A549 treated with AZD9567 at 1 μM for 4 hours (cell line): ENCODE measurements around the gene KRTAP9-3. TPM values are rescaled to one million over a fixed set of nuclear protein-coding genes. Genes with fewer than 3 reads are reported as not detected.

Experiments
- total RNA-seq: library from RNA; stranded (reverse); fragments of 200-300 nt; extraction: Qiagen RNA extraction; gene quantifications from 5 replicates; pipeline ENCODE4 v1.2.3, GENCODE V29; 2022; ENCODE audit not compliant: insufficient read depth

The KRTAP9-3 gene, protein sequence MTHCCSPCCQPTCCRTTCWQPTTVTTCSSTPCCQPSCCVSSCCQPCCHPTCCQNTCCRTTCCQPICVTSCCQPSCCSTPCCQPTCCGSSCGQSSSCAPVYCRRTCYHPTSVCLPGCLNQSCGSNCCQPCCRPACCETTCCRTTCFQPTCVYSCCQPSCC
- total RNA-seq, result not detected in 5 replicates

DNA sequence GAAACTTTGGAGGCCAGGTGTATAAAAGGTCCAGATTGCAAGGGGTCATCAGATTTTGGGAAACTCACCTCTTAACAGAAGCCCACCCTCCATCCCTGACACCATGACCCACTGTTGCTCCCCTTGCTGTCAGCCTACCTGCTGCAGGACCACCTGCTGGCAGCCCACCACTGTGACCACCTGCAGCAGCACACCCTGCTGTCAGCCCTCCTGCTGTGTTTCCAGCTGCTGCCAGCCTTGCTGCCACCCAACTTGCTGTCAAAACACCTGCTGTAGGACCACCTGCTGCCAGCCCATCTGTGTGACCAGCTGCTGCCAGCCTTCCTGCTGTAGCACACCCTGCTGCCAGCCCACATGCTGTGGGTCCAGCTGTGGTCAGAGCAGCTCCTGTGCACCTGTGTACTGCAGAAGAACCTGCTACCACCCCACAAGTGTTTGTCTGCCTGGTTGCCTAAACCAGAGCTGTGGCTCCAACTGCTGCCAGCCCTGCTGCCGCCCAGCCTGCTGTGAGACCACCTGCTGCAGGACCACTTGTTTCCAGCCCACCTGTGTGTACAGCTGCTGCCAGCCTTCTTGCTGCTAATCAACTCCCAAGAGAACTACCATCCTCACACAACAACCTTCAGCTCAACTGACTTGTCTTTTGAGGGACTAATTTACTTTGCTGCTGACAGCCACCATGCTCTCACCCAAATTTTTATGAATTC is at the start of gene KRTAP9-3:
KRTAP9-3 (plus strand) TSS at position 51 of the 707 bp plus-strand sequence; CDS start at position 104, 53 bp downstream.

DNA sequence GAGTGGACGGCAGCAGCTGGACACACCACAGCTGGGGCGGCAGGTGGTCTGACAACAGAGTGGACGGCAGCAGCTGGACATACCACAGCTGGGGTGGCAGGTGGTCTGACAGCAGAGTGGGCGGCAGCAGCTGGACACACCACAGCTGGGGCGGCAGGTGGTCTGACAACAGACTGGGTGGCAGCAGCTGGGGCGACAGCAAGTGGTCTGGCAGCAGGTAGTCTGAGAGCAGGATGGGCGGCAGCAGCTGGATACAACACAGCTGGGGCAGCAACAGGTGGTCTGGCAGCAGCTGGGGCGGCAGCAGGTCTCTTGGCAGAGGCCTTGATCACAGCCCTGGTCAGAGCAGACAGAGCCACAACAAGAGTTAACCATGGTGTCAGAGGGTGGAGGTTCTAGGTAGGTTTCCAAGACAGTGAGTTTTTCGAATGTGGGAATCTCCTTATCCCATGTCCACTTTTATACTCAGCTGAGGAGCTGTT is 47.7 kb upstream of the KRTAP9-3 start, which contains the start of gene KRTAP4-1:
KRTAP4-1 (minus strand) TSS at position 432 of the 482 bp plus-strand sequence; CDS start at position 375, 57 bp downstream.

DNA sequence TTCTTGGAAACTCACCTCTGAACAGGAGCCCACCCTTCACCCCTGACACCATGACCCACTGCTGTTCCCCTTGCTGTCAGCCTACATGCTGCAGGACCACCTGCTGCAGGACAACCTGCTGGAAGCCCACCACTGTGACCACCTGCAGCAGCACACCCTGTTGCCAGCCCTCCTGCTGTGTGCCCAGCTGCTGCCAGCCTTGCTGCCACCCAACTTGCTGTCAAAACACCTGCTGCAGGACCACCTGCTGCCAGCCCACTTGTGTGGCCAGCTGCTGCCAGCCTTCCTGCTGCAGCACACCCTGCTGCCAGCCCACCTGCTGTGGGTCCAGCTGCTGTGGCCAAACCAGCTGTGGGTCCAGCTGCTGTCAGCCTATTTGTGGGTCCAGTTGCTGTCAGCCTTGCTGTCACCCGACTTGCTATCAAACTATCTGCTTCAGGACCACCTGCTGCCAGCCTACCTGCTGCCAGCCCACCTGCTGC is 42.4 kb upstream of the KRTAP9-3 start, which contains the start of gene KRTAP9-1:
KRTAP9-1 (plus strand) TSS at position 51 of the 482 bp plus-strand sequence; CDS start at position 51, 0 bp downstream.

DNA sequence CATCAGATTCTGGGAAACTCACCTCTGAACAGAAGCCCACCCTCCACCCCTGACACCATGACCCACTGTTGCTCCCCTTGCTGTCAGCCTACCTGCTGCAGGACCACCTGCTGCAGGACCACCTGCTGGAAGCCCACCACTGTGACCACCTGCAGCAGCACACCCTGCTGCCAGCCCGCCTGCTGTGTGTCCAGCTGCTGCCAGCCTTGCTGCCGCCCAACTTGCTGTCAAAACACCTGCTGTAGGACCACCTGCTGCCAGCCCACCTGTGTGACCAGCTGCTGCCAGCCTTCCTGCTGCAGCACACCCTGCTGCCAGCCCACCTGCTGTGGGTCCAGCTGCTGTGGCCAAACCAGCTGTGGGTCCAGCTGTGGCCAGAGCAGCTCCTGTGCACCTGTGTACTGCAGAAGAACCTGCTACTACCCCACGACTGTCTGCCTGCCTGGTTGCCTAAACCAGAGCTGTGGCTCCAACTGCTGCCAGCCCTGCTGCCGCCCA is 5.6 kb upstream of the KRTAP9-3 start, which contains the start of gene KRTAP9-2:
KRTAP9-2 (plus strand) TSS at position 51 of the 498 bp plus-strand sequence; CDS start at position 58, 7 bp downstream.

DNA sequence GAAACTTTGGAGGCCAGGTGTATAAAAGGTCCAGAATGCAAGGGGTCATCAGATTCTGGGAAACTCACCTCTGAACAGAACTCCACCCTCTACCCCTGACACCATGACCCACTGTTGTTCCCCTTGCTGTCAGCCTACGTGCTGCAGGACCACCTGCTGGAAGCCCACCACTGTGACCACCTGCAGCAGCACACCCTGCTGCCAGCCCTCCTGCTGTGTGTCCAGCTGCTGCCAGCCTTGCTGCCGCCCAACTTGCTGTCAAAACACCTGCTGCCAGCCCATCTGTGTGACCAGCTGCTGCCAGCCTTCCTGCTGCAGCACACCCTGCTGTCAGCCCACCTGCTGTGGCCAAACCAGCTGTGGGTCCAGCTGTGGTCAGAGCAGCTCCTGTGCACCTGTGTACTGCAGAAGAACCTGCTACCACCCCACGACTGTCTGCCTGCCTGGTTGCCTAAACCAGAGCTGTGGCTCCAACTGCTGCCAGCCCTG is 5.7 kb downstream of the KRTAP9-3 start, which contains the start of gene KRTAP9-8:
KRTAP9-8 (plus strand) TSS at position 51 of the 489 bp plus-strand sequence; CDS start at position 104, 53 bp downstream.

DNA sequence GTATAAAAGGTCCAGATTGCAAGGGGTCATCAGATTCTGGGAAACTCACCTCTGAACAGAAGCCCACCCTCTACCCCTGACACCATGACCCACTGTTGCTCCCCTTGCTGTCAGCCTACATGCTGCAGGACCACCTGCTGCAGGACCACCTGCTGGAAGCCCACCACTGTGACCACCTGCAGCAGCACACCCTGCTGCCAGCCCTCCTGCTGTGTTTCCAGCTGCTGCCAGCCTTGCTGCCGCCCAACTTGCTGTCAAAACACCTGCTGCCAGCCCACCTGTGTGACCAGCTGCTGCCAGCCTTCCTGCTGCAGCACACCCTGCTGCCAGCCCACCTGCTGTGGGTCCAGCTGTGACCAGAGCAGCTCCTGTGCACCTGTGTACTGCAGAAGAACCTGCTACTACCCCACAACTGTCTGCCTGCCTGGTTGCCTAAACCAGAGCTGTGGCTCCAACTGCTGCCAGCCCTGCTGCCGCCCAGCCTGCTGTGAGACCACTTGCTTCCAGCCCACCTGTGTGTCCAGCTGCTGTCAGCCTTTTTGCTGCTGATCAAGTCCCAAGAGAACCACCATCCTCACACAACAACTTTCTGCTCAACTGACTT is 17.5 kb downstream of the KRTAP9-3 start, which contains the start of gene KRTAP9-4:
KRTAP9-4 (plus strand) TSS at position 51 of the 604 bp plus-strand sequence; CDS start at position 85, 34 bp downstream.

DNA sequence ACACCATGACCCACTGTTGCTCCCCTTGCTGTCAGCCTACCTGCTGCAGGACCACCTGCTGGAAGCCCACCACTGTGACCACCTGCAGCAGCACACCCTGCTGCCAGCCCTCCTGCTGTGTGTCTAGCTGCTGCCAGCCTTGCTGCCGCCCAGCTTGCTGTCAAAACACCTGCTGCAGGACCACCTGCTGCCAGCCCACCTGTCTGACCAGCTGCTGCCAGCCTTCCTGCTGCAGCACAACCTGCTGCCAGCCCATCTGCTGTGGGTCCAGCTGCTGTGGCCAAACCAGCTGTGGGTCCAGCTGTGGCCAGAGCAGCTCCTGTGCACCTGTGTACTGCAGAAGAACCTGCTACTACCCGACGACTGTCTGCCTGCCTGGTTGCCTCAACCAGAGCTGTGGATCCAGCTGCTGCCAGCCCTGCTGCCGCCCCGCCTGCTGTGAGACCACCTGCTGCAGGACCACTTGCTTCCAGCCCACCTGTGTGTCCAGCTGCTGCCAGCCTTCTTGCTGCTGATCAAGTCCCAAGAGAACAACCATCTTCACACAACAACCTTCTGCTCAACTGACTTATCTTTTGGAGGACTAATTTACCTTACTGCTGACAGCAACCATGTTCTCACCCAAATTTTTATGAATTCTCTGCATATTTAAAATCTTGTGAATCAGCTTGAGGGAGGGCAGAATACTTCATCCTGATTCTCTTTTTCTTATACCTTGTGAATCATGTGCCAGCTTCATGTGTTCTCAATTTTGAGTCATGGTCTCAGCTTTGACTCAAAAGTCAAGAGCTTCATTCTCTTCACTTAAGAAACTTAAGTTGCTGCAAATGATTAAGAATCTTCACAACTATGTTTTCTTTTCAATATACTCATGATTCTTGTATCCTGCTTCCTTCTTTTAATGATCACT is 23.4 kb downstream of the KRTAP9-3 start, which contains the start of gene KRTAP9-9:
KRTAP9-9 (plus strand) TSS at position 4 of the 910 bp plus-strand sequence.

DNA sequence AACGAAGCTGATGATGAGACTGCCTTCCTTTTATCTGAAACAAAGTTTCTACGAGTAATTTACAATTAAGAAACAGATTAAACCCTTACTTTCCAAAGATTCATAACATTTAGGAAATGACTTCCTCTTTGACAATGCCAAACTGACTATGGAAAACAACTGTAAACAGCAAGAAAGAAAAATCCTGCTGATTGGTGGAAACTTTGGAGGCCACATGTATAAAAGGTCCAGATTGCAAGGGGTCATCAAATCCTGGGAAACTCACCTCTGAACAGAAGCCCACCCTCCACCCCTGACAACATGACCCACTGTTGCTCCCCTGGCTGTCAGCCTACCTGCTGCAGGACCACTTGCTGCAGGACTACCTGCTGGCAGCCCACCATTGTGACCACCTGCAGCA is 32.8 kb downstream of the KRTAP9-3 start, which contains the start of gene KRTAP9-6:
KRTAP9-6 (plus strand) TSS at position 301 of the 400 bp plus-strand sequence; CDS start at position 301, 0 bp downstream.

DNA sequence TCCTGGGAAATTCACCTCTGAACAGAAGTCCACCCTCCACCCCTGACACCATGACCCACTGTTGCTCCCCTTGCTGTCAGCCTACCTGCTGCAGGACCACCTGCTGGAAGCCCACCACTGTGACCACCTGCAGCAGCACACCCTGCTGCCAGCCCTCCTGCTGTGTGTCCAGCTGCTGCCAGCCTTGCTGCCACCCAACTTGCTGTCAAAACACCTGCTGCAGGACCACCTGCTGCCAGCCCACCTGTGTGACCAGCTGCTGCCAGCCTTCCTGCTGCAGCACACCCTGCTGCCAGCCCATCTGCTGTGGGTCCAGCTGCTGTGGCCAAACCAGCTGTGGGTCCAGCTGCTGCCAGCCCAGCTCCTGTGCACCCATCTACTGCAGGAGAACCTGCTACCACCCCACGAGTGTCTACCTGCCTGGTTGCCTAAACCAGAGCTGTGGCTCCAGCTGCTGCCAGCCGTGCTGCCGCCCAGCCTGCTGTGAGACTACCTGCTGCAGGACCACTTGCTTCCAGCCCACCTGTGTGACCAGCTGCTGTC is 43.5 kb downstream of the KRTAP9-3 start, which contains the start of gene KRTAP9-7:
KRTAP9-7 (plus strand) TSS at position 51 of the 543 bp plus-strand sequence; CDS start at position 51, 0 bp downstream.

Other genes starting within 250 kb of the KRTAP9-3 start
- not detected in 5 replicates for gene KRT40, start 248.1 kb upstream of the KRTAP9-3 start, total RNA-seq
- not detected in 5 replicates for gene KRTAP3-3, start 238.3 kb upstream of the KRTAP9-3 start, total RNA-seq
- gene KRTAP3-2, start 232.5 kb upstream of the KRTAP9-3 start, total RNA-seq, result 0.16 to 3.6 TPM (median 0.25 TPM) in 5 replicates
- not detected in 5 replicates for gene KRTAP3-1, start 223.3 kb upstream of the KRTAP9-3 start, total RNA-seq
- gene KRTAP1-5, start 205.2 kb upstream of the KRTAP9-3 start, total RNA-seq, result not detected in 5 replicates
- not detected in 5 replicates for gene KRTAP1-4, start 202.3 kb upstream of the KRTAP9-3 start, total RNA-seq
- gene KRTAP1-3, start 197.6 kb upstream of the KRTAP9-3 start, total RNA-seq, result not detected in 5 replicates
- gene KRTAP1-1, start 191.0 kb upstream of the KRTAP9-3 start, total RNA-seq, result not detected in 5 replicates
- not detected in 5 replicates for gene KRTAP2-1, start 185.1 kb upstream of the KRTAP9-3 start, total RNA-seq
- not detected in 5 replicates for gene KRTAP2-2, start 177.2 kb upstream of the KRTAP9-3 start, total RNA-seq
- 0.09 to 0.19 TPM (median 0.17 TPM) in 4 of 5 replicates, not detected in the other for gene KRTAP2-3, start 172.3 kb upstream of the KRTAP9-3 start, total RNA-seq
- gene KRTAP2-4, start 166.6 kb upstream of the KRTAP9-3 start, total RNA-seq, result not detected in 5 replicates
- not detected in 5 replicates for gene KRTAP4-7, start 148.3 kb upstream of the KRTAP9-3 start, total RNA-seq
- gene KRTAP4-8, start 134.3 kb upstream of the KRTAP9-3 start, total RNA-seq, result not detected in 5 replicates
- not detected in 5 replicates for gene KRTAP4-16, start 130.2 kb upstream of the KRTAP9-3 start, total RNA-seq
- gene KRTAP4-9, start 127.1 kb upstream of the KRTAP9-3 start, total RNA-seq, result not detected in 5 replicates
- gene KRTAP4-11, start 114.1 kb upstream of the KRTAP9-3 start, total RNA-seq, result not detected in 5 replicates
- gene KRTAP4-12, start 108.3 kb upstream of the KRTAP9-3 start, total RNA-seq, result not detected in 5 replicates
- gene KRTAP4-6, start 91.9 kb upstream of the KRTAP9-3 start, total RNA-seq, result not detected in 5 replicates
- not detected in 5 replicates for gene KRTAP4-5, start 82.6 kb upstream of the KRTAP9-3 start, total RNA-seq
- gene KRTAP4-4, start 71.7 kb upstream of the KRTAP9-3 start, total RNA-seq, result 0.07 TPM in 1 of 5 replicates, not detected in the others
- gene KRTAP4-3, start 64.2 kb upstream of the KRTAP9-3 start, total RNA-seq, result not detected in 5 replicates
- not detected in 5 replicates for gene KRTAP4-2, start 54.2 kb upstream of the KRTAP9-3 start, total RNA-seq
- not detected in 5 replicates for gene KRTAP4-1, start 47.5 kb upstream of the KRTAP9-3 start, total RNA-seq
- not detected in 5 replicates for gene KRTAP9-1, start 42.6 kb upstream of the KRTAP9-3 start, total RNA-seq
- gene KRTAP9-2, start 5.8 kb upstream of the KRTAP9-3 start, total RNA-seq, result not detected in 5 replicates
- gene KRTAP9-8, start 5.5 kb downstream of the KRTAP9-3 start, total RNA-seq, result not detected in 5 replicates
- gene KRTAP9-4, start 17.2 kb downstream of the KRTAP9-3 start, total RNA-seq, result not detected in 5 replicates
- gene KRTAP9-9, start 22.9 kb downstream of the KRTAP9-3 start, total RNA-seq, result not detected in 5 replicates
- gene KRTAP9-6, start 32.9 kb downstream of the KRTAP9-3 start, total RNA-seq, result not detected in 5 replicates
- gene KRTAP9-7, start 43.2 kb downstream of the KRTAP9-3 start, total RNA-seq, result not detected in 5 replicates
- not detected in 5 replicates for gene KRTAP29-1, start 70.4 kb downstream of the KRTAP9-3 start, total RNA-seq
- not detected in 5 replicates for gene KRTAP16-1, start 76.9 kb downstream of the KRTAP9-3 start, total RNA-seq
- gene KRTAP17-1, start 83.3 kb downstream of the KRTAP9-3 start, total RNA-seq, result not detected in 5 replicates
- not detected in 5 replicates for gene KRT33A, start 118.4 kb downstream of the KRTAP9-3 start, total RNA-seq
- not detected in 5 replicates for gene KRT33B, start 137.4 kb downstream of the KRTAP9-3 start, total RNA-seq
- gene KRT34, start 149.9 kb downstream of the KRTAP9-3 start, total RNA-seq, result 0.21 to 1.2 TPM (median 0.29 TPM) in 5 replicates
- not detected in 5 replicates for gene KRT31, start 165.2 kb downstream of the KRTAP9-3 start, total RNA-seq
- gene KRT37, start 192.1 kb downstream of the KRTAP9-3 start, total RNA-seq, result not detected in 5 replicates
- not detected in 5 replicates for gene KRT38, start 208.5 kb downstream of the KRTAP9-3 start, total RNA-seq
- gene KRT32, start 234.9 kb downstream of the KRTAP9-3 start, total RNA-seq, result not detected in 5 replicates
- gene KRT35, start 248.7 kb downstream of the KRTAP9-3 start, total RNA-seq, result not detected in 5 replicates